ENCODE measurements around the gene AK5. TPM values are rescaled to one million over a fixed set of nuclear protein-coding genes. Genes with fewer than 3 reads are reported as not detected.
"Not testable (repeated sequence)": the region's sequence is repeated elsewhere in the genome, so short reads cannot be mapped to it uniquely, and the experiment has no call there.

The AK5 gene
- total RNA-seq, 1 donor from 2014 or later: not detected

DNA sequence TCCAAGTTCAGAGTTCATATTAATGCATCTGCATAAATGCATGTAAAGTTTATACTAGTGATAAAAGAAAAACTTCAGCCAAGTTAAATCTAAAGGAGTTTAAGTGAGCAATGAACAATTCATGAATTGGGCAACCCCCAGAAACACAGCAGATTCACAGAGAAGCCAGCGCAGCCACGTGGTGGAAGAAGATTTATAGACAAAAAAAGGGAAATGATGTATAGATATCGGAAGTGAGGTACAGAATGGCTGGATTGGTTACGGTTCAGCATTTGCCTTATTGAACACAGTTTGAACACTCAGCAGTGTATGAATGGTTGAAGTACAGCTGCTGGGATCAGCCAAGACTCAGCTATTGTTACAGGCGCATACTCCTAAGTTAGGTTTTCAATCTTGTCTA lies 5.7 kb downstream of the AK5 start:
- no peak for DNase-seq (ENCODE audit: low spot score)

DNA sequence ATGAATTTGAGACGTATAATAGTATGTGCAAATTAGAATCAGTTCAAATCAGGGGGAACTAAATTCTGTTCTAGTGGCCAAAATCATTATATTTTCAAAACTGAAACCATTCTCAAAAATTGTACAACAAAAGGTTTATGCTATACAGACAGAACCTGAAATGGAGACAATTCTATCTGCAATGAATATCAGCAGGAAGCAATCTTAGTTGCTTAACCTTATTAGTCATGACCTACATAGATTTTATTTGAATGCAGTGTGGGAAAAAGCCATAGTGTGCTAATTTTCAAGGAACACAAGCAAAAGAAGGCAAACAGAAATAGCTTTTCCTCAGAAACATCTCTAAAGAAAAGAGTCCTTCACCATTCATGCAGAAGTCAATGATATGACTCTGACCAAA lies 6.5 kb downstream of the AK5 start:
- no peak for DNase-seq (ENCODE audit: low spot score)

DNA sequence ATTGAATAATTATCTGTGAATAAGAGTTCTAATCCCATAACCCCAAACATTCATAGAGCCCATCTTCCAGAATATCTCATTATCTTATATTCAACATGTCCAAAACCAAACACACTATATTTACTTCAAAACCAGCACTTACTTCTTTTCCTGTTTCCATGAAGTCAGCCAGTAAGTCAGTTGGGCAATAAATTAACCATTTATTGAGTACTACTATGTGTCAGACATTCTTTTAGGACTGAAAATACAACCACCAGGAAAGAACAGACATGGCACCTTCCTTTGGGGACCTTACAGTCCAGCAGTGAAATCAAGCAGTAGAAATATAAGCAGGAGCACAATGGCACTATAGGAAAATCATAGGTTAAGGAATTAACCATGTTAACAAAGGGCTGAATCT lies 8.8 kb downstream of the AK5 start:
- no peak for DNase-seq (ENCODE audit: low spot score)

DNA sequence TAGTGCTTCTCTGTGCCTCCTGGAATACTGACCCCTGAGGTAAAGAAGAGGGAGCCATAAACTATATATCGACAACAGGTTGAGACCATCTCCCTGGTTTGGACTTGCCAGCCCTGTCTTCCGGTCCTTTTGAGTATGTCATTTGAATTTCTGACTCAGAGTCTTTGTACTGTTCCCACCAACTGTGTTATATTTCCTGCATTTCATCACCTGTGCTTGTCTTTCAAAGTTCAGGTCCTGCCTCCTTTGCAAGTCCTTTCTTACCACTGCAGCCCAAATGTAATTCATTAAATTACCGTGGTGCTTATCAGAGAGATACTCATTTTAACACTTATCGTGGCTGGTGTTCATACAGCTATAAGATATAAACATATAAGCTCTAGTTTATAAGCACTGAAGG lies 10.7 kb downstream of the AK5 start:
- no peak for DNase-seq (ENCODE audit: low spot score)

DNA sequence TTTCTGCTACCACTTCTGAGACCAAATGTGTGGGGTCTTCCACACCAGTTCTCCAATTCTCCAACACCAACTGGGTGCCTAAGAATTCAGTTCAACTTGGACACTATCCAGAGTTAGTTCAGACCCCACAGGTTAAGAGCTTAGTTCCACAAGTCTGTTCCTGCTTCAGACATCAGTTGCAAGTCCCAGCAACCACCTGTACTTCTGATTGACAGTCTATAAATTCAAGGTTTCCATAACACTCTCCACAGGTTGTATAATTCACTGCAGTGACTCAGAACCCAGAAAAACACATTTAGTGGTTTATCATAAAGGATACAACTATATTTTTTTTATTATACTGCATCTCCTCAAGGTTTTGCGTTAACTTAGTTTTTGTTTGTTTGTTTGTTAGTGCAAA lies 18.7 kb downstream of the AK5 start:
- DNase-seq (ENCODE audit: low spot score): no peak

DNA sequence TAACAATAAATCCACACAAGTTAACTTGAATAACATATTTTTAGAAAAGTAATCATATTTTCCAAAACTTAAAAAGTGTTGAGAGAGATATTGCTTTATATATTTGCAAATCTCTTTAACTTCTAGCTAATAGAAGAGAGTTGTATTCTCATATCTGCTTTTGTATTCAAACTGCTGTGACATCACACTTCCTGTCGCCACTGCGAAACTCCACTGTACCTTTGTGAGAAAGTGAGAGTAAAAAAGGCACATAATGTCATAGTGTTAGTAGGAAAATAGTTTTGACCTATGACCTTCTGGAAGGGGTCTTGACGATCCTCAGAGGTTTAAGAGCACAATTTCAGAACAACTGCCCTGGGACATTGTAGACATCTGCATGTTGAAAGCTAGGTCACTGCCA lies 21.6 kb downstream of the AK5 start:
- no peak for DNase-seq (ENCODE audit: low spot score)

DNA sequence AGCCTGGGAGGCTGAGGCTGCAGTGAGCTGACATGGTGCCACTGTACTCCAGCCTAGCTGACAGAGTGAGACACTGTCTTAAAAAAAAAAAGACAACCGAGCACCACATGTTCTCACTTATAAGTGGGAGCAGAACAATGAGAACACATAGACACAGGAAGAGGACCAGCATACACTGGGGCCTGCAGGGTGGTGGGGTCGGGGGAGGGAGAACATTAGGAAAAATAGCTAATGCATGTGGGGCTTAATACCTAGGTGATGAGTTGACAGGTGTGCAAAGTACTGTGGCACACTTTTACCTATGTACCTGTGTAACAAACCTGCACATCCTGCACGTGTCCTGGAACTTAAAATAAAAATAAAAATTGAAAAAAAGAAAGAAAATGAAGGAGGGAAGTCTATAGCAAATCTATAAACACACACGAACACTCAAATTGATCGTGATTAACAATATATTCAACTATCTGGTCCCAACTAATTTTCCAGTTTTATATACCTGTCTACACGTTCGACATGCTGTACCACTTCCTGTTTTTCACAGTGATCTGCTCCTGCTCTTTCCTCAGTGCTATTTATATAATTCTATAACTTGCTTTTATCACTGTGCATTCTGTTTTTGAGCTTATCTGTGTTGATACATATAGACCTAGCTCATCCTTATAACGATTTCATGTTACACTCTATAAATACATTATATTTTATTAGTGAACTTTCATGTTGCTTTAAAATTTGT lies 27.2 kb downstream of the AK5 start:
- no peak for DNase-seq (ENCODE audit: low spot score)

DNA sequence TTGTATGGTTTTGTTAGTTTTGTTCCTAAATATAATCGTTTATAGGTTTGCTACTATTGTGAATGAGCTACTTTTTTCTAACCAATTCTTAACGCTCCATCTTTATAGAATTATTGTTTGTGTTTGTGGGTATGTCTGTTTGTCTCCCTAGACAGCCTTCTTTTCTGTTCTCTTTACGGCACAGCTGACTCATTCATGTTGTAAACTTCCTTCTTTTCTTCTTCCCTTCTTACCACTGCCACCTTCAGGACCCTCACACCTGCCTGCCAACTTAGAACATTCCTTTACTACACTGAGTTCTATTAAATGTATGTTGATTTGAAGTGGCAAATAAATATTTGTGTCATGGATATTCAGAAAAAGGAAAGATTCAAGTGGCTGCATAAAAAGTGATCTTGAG lies 29.1 kb downstream of the AK5 start:
- DNase-seq (ENCODE audit: low spot score): no peak

DNA sequence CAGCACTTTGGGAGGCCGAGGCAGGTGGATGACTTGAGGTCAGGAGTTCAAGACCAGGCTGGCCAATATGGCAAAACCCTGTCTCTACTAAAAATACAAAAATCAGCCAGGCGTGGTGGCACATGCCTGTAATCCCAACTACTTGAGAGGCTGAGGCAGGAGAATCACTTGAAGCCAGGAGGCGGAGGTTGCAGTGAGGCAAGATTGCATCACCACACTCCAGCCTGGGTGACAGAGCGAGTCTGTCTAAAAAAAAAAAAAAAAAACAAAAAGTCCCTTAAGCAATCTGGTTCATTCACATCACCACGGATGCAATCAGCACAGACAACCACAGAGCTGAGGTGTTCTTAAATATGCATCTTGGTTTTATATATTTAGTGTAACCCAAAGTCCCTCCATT lies 30.5 kb downstream of the AK5 start:
- not testable (repeated sequence) for DNase-seq (ENCODE audit: low spot score)

DNA sequence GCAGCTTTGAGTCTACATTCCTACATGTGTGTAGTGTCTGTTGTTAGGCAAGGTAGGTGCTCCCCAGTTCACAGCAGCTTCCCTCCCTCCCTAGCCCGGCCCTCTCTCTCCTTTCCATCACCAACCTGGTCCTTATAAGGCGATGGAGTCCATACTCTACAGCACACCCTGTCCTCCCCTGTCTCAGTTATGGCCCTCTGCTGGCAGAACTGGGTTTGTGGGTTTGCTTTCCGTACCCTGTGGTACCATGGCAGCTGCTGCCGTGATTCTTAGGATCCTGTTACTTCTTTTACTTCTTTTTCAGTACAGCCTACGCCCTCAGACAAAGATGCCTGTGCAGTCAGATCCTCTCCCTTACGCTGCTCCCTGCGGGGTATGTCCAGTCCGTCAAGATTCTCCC lies 31.7 kb downstream of the AK5 start:
- no peak for DNase-seq (ENCODE audit: low spot score)

DNA sequence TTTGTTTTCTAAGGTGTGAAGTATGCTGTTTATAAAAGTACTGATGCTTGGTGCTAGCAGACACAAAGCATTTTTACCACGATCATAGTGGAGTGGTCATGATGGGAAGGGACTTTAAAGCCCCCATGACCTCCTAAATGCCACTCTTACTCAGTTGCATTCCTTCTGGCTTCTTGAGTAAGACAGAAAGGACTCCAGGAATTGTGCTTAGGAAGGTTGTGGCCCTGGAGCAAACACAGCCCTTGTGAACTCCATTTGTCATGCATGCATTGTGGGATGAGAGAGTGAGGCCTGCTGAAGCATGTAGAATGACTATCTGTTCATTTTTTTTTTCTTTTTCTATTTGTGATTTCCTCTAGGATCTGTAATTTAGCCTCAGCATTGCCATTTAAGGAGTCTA lies 34.2 kb downstream of the AK5 start:
- no peak for DNase-seq (ENCODE audit: low spot score)

DNA sequence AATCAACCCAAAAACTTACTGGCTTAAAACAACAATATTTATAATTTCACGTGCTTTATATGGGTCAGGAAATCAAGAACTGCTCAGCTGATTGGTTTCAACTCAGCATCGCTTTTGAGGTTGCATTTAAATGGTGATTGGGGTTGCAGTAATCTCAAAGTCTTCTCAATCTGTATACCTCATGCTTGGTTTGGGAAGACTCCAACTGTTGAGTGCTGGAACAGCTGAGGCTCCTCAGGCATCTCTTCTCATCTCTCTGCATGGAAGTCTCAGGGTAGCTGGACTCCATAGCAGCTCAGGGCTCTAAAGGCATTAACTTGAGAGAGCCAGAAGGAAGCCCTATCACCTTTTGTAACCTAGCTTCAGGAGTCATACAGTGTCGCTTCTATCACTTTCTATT lies 35.1 kb downstream of the AK5 start:
- no peak for DNase-seq (ENCODE audit: low spot score)

DNA sequence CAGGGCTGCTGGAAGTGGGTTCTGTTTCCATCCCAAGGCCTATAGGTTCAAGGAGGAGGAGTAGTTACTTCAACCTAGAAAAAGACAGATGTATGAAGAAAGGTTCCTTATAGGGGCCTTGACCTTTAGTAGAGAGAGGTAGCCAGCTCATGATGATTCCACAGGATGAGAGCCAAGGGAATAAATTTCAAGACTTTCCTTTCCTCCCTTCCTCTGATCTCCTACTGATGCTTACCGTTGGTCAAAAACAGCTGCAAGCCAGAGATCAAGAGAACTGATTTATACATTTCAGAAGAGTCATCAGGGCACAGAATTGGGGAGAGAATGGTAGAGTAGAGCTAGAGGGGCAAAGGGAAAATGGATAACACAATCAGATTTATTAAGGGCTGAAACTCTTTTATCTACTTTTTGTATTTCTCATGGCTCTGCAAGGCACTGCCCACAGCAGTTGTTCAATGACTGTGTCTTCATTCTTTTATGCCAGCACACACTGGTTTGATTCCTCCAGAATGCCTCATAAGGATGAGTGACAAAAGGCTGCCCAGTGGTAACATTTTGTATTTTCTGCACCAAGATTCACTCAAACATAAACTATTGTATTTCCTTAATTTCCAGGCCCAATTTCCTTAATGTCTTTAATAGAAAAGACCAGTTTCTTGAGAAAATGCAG lies 37.4 kb downstream of the AK5 start:
- DNase-seq (ENCODE audit: low spot score): no peak

DNA sequence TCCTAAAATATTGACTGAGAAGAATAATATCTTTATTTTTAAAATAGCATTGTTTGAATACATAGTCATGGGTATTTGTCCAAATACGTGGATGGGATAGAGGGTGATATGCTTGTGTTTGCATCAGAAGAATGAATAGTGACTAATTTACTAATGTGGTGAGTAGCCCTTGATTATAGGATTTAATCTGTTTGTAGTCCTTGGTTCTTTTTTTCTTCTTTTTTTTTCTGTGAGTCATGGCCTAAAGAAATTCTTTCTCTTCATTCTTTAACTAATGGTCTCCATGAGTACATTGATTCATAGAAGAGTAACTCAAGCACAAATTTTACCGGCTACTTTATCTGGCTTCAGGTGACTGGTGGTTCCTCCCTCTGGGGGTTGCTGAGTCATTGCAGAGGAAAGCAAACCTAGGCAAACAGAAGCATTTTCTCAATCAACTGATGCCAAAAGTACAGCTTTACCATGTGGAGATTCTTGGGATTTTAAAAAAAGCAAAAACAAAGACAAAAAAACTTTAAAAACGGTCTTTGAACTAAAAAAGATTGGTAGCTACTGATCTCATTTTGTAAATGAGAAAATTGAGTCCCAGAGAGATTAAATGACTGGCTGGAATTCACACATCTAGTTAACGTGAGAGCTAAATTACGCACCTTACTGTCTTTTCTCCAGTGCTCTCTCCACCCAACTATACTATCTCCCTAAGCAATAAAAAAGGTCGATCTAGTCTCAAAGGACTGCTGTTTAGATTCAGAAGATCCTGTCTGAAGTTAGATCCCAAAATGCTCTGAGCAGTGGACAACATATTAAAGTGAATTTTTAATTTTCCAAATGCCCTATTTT lies 40.5 kb downstream of the AK5 start:
- no peak for DNase-seq (ENCODE audit: low spot score)

DNA sequence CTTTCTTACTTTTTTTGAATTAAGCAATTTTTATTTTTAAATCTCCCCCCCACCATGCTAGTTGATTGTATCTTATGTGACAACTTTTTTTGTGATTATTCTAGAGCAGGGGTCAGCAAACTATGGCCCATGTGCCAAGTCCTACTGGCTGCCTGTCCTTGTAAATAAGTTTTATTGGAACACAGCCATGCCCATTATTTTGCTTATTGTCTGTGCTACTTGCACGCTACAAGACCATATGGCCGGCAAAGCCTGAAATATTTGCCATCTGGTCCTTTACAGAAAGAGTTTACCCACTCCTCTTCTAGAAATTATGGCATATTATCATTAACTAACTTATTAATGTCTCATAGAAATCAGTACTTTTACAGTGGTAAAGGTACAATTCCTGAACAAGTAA lies 51.7 kb downstream of the AK5 start:
- no peak for DNase-seq (ENCODE audit: low spot score)

DNA sequence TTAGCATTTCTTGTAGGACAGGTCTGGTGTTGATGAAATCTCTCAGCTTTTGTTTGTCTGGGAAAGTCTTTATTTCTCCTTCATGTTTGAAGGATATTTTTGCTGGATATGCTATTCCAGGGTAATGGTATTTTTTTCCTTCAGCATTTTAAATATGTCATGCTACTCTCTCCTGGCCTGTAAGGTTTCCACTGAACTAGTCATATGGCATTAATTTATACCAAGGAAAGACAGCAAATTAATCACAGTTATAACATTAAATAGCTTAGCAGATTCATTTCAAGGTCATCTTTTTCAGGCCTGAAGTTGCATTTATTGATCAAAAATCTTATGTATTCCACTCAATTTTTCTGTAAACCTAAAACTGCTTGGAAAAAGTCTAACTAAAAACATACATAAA lies 54.9 kb downstream of the AK5 start:
- DNase-seq (ENCODE audit: low spot score): no peak

DNA sequence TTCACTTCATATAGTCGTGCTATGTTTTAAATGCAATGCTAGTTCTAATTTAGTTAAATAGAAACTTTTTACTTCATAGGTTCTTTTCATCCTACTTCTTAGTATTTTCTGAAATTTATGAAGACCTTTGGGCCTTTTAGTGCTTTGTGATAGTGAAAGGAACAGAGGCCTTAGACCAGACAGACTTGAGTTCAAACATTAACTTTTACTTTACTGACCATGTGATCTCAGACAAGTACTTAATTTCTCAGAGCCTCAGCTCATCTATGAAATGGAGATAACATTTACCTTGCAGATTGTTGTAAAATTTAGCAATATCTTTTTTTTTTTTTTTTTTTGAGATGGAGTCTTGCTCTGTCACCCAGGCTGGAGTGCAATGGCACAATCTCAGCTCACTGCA lies 57.5 kb downstream of the AK5 start:
- no peak for DNase-seq (ENCODE audit: low spot score)

DNA sequence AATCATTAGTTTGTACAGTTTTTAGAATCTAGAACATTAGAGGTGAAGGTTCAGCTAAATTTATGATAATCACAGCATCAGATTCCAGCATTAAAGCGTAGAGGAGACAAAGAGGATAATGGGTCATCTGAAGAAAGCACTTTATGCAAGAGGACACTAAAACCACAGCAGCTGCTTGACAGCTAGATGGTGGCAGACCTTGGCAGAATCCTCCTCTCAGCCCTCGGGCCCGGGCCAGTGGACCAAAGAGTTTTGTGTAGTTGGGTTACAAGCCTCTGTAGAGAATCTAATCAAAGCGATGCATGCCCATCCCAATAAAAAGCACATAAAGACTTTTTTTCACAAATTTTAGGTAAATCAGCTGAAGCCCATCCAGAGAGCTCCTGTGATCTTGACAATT lies 59.4 kb downstream of the AK5 start:
- no peak for DNase-seq (ENCODE audit: low spot score)

DNA sequence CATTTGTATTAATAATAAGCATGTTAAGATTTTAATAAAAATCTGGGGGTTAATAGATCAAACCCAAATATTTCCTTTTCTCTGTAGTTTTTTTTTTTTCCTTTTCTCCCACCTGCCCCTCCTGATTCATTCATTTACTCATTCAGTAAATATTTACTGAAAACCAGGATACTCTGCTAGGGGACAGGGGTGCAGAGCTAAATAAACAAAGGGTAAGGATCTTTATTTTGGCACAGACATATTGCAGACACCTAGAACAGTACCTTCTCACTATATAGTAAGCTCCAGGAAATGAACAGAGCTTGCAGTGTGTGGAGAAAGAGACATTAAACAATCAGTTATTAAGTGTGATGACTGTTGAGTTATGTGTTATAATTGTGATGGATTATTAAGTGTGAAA lies 60.9 kb downstream of the AK5 start:
- no peak for DNase-seq (ENCODE audit: low spot score)

DNA sequence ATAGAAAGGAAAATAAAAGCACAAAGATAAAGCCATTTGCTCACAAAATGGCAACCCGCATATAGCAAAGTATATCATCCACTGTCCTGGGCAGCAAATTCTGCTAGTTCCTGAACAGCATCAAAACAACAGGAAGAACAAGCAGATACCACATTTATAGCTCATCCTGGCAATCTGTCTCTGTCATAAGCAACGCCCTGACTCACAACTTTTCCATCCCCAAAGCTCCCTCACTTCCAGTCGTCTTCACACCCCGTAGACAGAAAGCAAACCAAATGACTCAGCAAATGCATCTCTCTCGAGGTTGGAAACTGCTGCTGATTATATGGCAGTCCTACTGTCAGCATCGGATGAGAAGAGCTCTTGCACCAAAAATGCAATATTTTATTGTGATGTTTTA lies 65.8 kb downstream of the AK5 start:
- DNase-seq (ENCODE audit: low spot score): no peak

DNA sequence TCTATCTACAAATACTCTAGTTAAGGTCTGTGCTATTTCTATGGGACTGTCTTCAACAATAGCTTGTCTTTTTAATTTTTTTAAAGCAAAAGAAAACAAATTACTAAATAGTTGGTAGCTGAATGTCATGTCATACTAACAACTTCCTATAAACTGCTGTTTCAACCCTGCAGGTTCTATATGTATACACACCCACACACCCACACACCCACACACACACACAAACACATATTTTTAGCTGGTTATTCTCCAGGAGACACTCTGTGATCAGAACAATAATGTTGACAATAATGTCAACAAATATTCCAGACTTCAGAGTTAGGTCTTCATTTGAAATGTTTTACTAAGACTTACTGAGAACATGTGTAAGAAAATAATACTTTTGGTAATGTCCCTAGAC lies 66.7 kb downstream of the AK5 start:
- no peak for DNase-seq (ENCODE audit: low spot score)

DNA sequence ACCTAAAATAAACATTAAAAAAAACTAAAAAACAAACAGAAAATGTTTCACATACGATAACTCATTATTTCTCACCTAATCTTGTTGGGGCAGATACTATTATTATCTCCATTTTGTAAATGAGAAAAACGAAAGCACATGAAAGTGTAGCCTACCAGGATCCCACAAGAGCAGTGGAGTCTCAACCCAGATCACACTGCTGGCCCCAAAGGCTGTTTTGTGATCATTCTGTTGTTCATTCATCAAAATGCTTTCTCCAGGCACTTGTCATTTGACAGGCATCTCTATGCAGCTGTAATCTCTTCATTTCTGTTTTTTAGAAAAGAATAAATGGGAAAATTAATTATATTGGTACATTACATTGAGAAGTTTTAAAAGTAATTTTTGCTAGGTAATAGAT lies 67.5 kb downstream of the AK5 start:
- DNase-seq (ENCODE audit: low spot score): no peak

Data from mesenteric fat pad (tissue), 1 donor.